ENCODE results near the gene DDX52.

DNA sequence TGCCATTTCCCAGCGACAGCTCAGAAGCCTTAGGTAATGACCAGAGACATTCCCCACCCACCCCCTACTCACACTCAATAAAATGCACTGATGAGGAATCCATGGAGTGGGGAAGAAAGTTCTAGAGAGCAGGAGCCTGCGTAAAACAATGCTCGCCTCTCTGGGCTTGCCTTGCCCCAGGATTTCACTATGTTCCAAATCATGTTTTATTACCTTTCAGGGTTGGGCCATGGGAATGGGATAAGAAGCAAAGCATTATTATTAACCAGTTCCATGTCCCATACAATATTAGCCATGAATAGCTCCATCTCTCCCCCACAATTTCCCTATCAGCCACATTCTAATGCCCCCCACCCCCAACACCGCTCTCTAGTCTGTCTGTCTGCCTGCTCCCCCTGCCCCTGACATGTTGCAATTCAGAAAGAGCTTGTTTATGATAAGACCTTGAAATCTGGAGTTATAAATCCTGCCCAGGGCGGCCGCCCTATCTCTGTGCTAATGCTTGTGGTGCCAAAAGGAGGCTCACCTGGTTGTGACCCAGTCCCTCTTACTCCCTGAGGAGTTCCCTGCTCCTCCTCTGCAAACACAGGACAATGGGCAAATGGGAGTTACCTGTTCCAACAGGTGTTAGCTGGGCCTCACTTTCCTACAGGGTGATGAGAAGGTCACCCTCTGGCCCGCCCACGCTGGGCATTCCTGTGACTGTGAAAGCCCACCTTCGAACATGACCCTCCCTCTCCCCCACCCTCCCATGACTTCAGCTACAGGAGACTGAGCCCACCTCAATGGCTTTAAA, 28.0 kb upstream of the DDX52 start:
- no peak for TF ChIP-seq EZH2 (IDR thresholded peaks at IDR 0.05; ENCODE audit: low read length, missing control alignments)
- TF ChIP-seq, protein P1, sequence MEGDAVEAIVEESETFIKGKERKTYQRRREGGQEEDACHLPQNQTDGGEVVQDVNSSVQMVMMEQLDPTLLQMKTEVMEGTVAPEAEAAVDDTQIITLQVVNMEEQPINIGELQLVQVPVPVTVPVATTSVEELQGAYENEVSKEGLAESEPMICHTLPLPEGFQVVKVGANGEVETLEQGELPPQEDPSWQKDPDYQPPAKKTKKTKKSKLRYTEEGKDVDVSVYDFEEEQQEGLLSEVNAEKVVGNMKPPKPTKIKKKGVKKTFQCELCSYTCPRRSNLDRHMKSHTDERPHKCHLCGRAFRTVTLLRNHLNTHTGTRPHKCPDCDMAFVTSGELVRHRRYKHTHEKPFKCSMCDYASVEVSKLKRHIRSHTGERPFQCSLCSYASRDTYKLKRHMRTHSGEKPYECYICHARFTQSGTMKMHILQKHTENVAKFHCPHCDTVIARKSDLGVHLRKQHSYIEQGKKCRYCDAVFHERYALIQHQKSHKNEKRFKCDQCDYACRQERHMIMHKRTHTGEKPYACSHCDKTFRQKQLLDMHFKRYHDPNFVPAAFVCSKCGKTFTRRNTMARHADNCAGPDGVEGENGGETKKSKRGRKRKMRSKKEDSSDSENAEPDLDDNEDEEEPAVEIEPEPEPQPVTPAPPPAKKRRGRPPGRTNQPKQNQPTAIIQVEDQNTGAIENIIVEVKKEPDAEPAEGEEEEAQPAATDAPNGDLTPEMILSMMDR (conservative IDR thresholded peaks at IDR 0.05 in 1 of 2, IDR thresholded peaks at IDR 0.05 in 1 of 2; ENCODE audit: low read depth in 1 of 2, low read length in 2 of 2): no peak

All from fibroblast of lung (primary cell).